ENCODE measurements around the gene SPOP.

Gene SPOP

GRCh38 chr17:49722066-49722465 is 44.2 kb upstream of the SPOP start:
- Histone ChIP-seq H3K4me1 (peaks cover 0 to 27% (median 16%) of the 10 kb centered on the region in 4 donors), H3K4me3 (no peak overlapping the region), H3K27me3 (no peaks in the 10 kb centered on the region), H3K36me3 (peaks cover 31 to 55% (median 50%) of the 10 kb centered on the region in 3 donors), H3K27ac (peak overlapping the region in 1 of 2 donors; percentile 67), H3K9me3 (no peaks in the 10 kb centered on the region)
- DNase-seq, result no peak
- intact Hi-C loops (cut with DNase I; ENCODE audit: low total_unique reads), result no loop called here
- no peak for TF ChIP-seq CTCF (IDR thresholded peaks at IDR 0.05)

- Histone ChIP-seq H3K4me3 (no peak overlapping the region), H3K9me3 (no peaks in the 10 kb centered on the region), H3K27me3 (no peaks in the 10 kb centered on the region), H3K36me3 (peaks cover 54 to 100% (median 90%) of the 10 kb centered on the region in 3 donors), H3K27ac (no peak overlapping the region), H3K4me1 (peaks cover 0 to 11% (median 0%) of the 10 kb centered on the region in 4 donors)
- no peak for TF ChIP-seq CTCF (IDR thresholded peaks at IDR 0.05)
- no peak for DNase-seq
- intact Hi-C loops (cut with DNase I; ENCODE audit: low total_unique reads), result no loop called here
These were observed 39.5 kb upstream of the SPOP start for GRCh38 chr17:49717371-49717861.

GRCh38 chr17:49716668-49717364 is 38.9 kb upstream of the SPOP start:
- no peak overlapping the region for H3K27ac ChIP-seq
- no peak for TF ChIP-seq CTCF (IDR thresholded peaks at IDR 0.05)
- peaks cover 0 to 7% (median 0%) of the 10 kb centered on the region in 4 donors for H3K4me1 ChIP-seq
- no peaks in the 10 kb centered on the region for H3K9me3 ChIP-seq
- DNase-seq, result no peak
- intact Hi-C loops (cut with DNase I; ENCODE audit: low total_unique reads), result no loop called here
- H3K36me3 ChIP-seq, result peaks cover 54 to 100% (median 86%) of the 10 kb centered on the region in 3 donors
- no peaks in the 10 kb centered on the region for H3K27me3 ChIP-seq
- no peak overlapping the region for H3K4me3 ChIP-seq

GRCh38 chr17:49715717-49716279 is 37.9 kb upstream of the SPOP start:
- DNase-seq, result no peak
- no peak for TF ChIP-seq CTCF (IDR thresholded peaks at IDR 0.05)
- Histone ChIP-seq H3K4me3 (no peak overlapping the region), H3K27me3 (no peaks in the 10 kb centered on the region), H3K27ac (no peak overlapping the region), H3K9me3 (no peaks in the 10 kb centered on the region), H3K36me3 (peaks cover 54 to 100% (median 81%) of the 10 kb centered on the region in 3 donors), H3K4me1 (peaks cover 0 to 7% (median 0%) of the 10 kb centered on the region in 4 donors)
- intact Hi-C loops (cut with DNase I; ENCODE audit: low total_unique reads), result no loop called here

GRCh38 chr17:49715216-49715615 is 37.3 kb upstream of the SPOP start:
- H3K36me3 ChIP-seq, result peaks cover 53 to 99% (median 80%) of the 10 kb centered on the region in 3 donors
- H3K4me1 ChIP-seq, result peaks cover 0 to 7% (median 0%) of the 10 kb centered on the region in 4 donors
- intact Hi-C loops (cut with DNase I; ENCODE audit: low total_unique reads), result no loop called here
- DNase-seq, result no peak
- TF ChIP-seq CTCF (IDR thresholded peaks at IDR 0.05), result no peak
- no peak overlapping the region for H3K4me3 ChIP-seq
- H3K9me3 ChIP-seq, result no peaks in the 10 kb centered on the region
- no peak overlapping the region for H3K27ac ChIP-seq
- no peaks in the 10 kb centered on the region for H3K27me3 ChIP-seq
